ENCODE measurements around the gene REXO5. TPM values are rescaled to one million over a fixed set of nuclear protein-coding genes. Genes with fewer than 3 reads are reported as not detected.

Gene REXO5
- total and polyA plus RNA-seq, 8 donors: 4.7 to 31.7 (median 7.2) TPM

- Histone ChIP-seq H3K4me3 (peak overlapping the region in 1 of 4 donors; percentile 71), H3K27ac (peak overlapping the region in 3 of 5 donors; percentile 27 to 99 (median 98)), H3K4me1 (peaks cover 38 to 55% (median 47%) of the 10 kb centered on the region in 4 donors), H3K27me3 (no peaks in the 10 kb centered on the region), H3K9me3 (no peaks in the 10 kb centered on the region), H3K36me3 (peaks cover 6 to 51% (median 35%) of the 10 kb centered on the region in 4 donors)
- intact Hi-C loops (cut with DNase I; ENCODE audit: low total_unique reads): no loop called here
- no peak for DNase-seq
- WGBS, 5 donors: 73 to 87% (median 82%) methylated on average over 4 of the region's 4 CpGs
- TF ChIP-seq EP300 (IDR thresholded peaks at IDR 0.05) (no peak), POLR2AphosphoS5 (IDR thresholded peaks at IDR 0.05) (peak in 2 of 3 donors; percentile 28 to 45), POLR2A (IDR thresholded peaks at IDR 0.05) (no peak)
Observed at GRCh38 chr16:20897253-20897897, 91.0 kb downstream of the REXO5 start.

- no peaks in the 10 kb centered on the region for H3K9me3 ChIP-seq
- no peak for DNase-seq
- peak overlapping the region in 4 of 5 donors; percentile 12 to 99 (median 98) for H3K27ac ChIP-seq
- no peaks in the 10 kb centered on the region for H3K27me3 ChIP-seq
- intact Hi-C loops (cut with DNase I; ENCODE audit: low total_unique reads): no loop called here
- 62 to 73% (median 68%) methylated on average over 3 of the region's 3 CpGs for WGBS, 5 donors
- TF ChIP-seq POLR2AphosphoS5 (IDR thresholded peaks at IDR 0.05) (no peak), EP300 (IDR thresholded peaks at IDR 0.05) (no peak), POLR2A (IDR thresholded peaks at IDR 0.05) (no peak), CTCF (IDR thresholded peaks at IDR 0.05) (no peak)
- H3K36me3 ChIP-seq: peaks cover 6 to 46% (median 31%) of the 10 kb centered on the region in 4 donors
- H3K4me1 ChIP-seq: peaks cover 44 to 61% (median 53%) of the 10 kb centered on the region in 4 donors
- peak overlapping the region in 2 of 4 donors; percentile 62 to 71 for H3K4me3 ChIP-seq
Observed at GRCh38 chr16:20897922-20898321, 91.6 kb downstream of the REXO5 start.

- Histone ChIP-seq H3K9me3 (no peaks in the 10 kb centered on the region), H3K36me3 (peaks cover 6 to 34% (median 23%) of the 10 kb centered on the region in 4 donors), H3K4me3 (peak overlapping the region; percentile 62 to 84 (median 69)), H3K27ac (peak overlapping the region in 4 of 5 donors; percentile 98 to 99 (median 98)), H3K4me1 (peaks cover 54 to 72% (median 64%) of the 10 kb centered on the region in 4 donors), H3K27me3 (no peaks in the 10 kb centered on the region)
- TF ChIP-seq POLR2AphosphoS5 (IDR thresholded peaks at IDR 0.05) (peak in 1 of 3 donors; percentile 27), POLR2A (IDR thresholded peaks at IDR 0.05) (no peak)
- 9 to 17% (median 11%) methylated on average over 5 of the region's 5 CpGs for WGBS, 5 donors
- peak in 1 of 2 donors; percentile 57 for DNase-seq
- intact Hi-C loops (cut with DNase I; ENCODE audit: low total_unique reads): no loop called here
Observed at GRCh38 chr16:20899071-20899470, 92.7 kb downstream of the REXO5 start.

Small RNA genes within 50 kb of the gene (small RNA-seq; reads per million reads assigned to genes)
- gene RF00618: 0 reads per million in 4 donors
- 0 reads per million in 4 donors for gene RNU6-944P

Other genes starting within 250 kb of the REXO5 start
- 1 to 10 TPM in 1 of 5 donors, not detected in 4; 1.8 TPM for gene ACSM2B, start 230.2 kb upstream of the REXO5 start, total RNA-seq
- gene ACSM2B, start 230.2 kb upstream of the REXO5 start, polyA plus RNA-seq: under 1 TPM in 1 of 3 donors, not detected in 2; 0.20 TPM
- gene ACSM1, start 108.8 kb upstream of the REXO5 start, total RNA-seq: 1 to 10 TPM in 3 of 5 donors, not detected in 2; 1.3 to 1.9 (median 1.3) TPM
- 1 to 10 TPM in 1 of 3 donors, under 1 TPM in 2; 0.87 to 2.1 (median 0.90) TPM for gene ACSM1, start 108.8 kb upstream of the REXO5 start, polyA plus RNA-seq
- gene THUMPD1, start 64.7 kb upstream of the REXO5 start, total RNA-seq: 100 to 1,000 TPM in 1 of 5 donors, 10 to 100 TPM in 3, 1 to 10 TPM in 1; 3.2 to 101 (median 44.6) TPM
- gene THUMPD1, start 64.7 kb upstream of the REXO5 start, polyA plus RNA-seq: 10 to 100 TPM; 14.7 to 24.0 (median 18.6) TPM
- 10 to 100 TPM in 4 of 5 donors, 1 to 10 TPM in 1; 5.8 to 78.1 (median 15.6) TPM for gene ACSM3, start 42.5 kb upstream of the REXO5 start, total RNA-seq
- 100 to 1,000 TPM in 1 of 3 donors, 10 to 100 TPM in 2; 46.3 to 114 (median 48.8) TPM for gene ACSM3, start 42.5 kb upstream of the REXO5 start, polyA plus RNA-seq
- gene ERI2, start 55 bp upstream of the REXO5 start, total RNA-seq: 10 to 100 TPM in 4 of 5 donors, 1 to 10 TPM in 1; 9.6 to 49.0 (median 23.7) TPM
- gene ERI2, start 55 bp upstream of the REXO5 start, polyA plus RNA-seq: 10 to 100 TPM in 1 of 3 donors, 1 to 10 TPM in 2; 8.5 to 10.6 (median 9.6) TPM
- gene DCUN1D3, start 93.8 kb downstream of the REXO5 start, total RNA-seq: 10 to 100 TPM in 4 of 5 donors, 1 to 10 TPM in 1; 3.8 to 25.7 (median 16.7) TPM
- 1 to 10 TPM; 1.4 to 3.7 (median 2.1) TPM for gene DCUN1D3, start 93.8 kb downstream of the REXO5 start, polyA plus RNA-seq
- gene LYRM1, start 94.2 kb downstream of the REXO5 start, total RNA-seq: 10 to 100 TPM in 4 of 5 donors, 1 to 10 TPM in 1; 6.7 to 29.7 (median 21.0) TPM
- gene LYRM1, start 94.2 kb downstream of the REXO5 start, polyA plus RNA-seq: 10 to 100 TPM; 37.4 to 58.5 (median 43.4) TPM

All from stomach (tissue), 9 donors.